ENCODE results near the gene MLH3.

MLH3 gene

DNA sequence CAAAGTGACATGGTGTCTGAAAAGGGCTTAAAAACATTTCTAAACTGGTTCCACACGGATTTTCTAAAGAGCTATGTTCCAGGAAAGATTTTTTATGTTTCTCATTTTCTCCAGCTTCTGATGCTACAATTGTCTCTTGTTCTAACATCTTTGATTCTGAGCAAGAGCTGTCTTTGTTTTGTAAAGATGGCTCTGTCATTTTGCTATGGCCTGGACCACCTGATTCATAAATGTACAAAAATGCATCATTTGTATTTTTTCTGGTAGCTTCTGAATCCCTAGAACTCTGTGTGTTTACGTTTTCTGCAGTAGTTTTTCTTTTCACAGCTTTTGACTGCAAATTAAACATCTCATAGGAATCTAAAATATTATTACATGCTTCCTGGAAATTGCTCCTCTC, 3.2 kb downstream of the MLH3 start:
- TF ChIP-seq, protein P1, sequence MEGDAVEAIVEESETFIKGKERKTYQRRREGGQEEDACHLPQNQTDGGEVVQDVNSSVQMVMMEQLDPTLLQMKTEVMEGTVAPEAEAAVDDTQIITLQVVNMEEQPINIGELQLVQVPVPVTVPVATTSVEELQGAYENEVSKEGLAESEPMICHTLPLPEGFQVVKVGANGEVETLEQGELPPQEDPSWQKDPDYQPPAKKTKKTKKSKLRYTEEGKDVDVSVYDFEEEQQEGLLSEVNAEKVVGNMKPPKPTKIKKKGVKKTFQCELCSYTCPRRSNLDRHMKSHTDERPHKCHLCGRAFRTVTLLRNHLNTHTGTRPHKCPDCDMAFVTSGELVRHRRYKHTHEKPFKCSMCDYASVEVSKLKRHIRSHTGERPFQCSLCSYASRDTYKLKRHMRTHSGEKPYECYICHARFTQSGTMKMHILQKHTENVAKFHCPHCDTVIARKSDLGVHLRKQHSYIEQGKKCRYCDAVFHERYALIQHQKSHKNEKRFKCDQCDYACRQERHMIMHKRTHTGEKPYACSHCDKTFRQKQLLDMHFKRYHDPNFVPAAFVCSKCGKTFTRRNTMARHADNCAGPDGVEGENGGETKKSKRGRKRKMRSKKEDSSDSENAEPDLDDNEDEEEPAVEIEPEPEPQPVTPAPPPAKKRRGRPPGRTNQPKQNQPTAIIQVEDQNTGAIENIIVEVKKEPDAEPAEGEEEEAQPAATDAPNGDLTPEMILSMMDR (IDR thresholded peaks at IDR 0.05; ENCODE audit: insufficient read depth, low read depth, low read length, missing control alignments) = no peak
- DNase-seq (ENCODE audit: low read depth) = no peak
- no peak overlapping the region for H3K4me3 ChIP-seq (ENCODE audit: low read length)

DNA sequence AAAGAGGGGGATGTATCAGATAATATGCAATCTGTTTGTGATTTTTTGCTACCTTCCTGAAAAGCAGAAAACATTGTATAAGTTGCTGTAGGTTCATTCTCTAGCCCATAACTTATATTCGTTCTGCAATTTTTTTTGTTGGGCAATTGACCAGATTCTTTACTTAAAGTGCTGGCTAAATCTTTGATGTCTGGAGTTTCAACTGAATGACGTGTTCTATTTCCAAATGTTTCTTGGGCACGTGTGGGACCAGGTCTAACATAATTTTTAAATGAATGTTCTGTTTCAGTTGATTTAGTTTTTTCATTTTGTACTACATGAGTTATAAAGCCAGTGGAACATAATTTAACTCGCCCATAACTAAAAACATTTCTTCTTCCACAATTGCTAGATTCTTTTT, 3.8 kb downstream of the MLH3 start:
- no peak overlapping the region for H3K4me3 ChIP-seq (ENCODE audit: low read length)
- DNase-seq (ENCODE audit: low read depth) = no peak
- TF ChIP-seq, protein P1 (IDR thresholded peaks at IDR 0.05; ENCODE audit: insufficient read depth, low read depth, low read length, missing control alignments) = no peak

DNA sequence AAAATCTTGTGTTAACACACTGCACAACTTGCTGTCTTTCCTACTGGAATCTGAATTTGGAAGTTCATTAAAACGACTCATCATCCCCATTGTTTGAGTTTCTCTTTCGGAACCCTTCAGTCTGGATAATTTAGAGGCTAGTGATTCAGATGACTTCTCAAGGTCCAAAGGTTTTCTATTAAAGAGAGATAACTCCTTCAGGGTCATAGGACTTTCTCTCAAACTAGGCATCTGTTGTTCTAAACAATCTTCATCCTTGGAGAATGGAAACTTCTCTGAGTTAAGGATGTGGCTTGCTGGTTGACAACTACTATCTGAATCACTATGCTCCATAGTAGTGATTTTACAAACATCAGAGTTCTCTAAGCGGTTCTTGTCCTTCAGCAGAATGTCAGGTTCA, 4.4 kb downstream of the MLH3 start:
- no peak for DNase-seq (ENCODE audit: low read depth)
- H3K4me3 ChIP-seq (ENCODE audit: low read length) = no peak overlapping the region
- TF ChIP-seq, protein P1 (IDR thresholded peaks at IDR 0.05; ENCODE audit: insufficient read depth, low read depth, low read length, missing control alignments) = no peak

DNA sequence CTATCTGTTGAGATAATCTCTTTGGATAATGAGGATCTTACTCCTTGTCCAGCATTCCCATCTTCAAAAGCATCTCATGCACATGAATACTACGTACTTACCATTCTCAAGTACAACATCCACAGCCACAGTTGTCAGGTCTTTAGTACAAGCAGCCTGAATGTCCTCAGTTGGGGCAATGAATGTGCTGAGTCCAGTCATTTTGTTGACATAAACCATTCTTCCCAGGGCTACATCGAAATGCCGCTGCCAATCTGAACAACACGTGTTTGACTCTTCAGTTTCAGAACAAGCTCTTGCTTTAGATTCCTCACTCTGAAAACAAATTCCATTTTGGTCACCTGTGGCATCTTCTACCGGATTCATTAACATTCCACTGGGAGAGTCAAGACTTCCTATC, 5.0 kb downstream of the MLH3 start:
- no peak for DNase-seq (ENCODE audit: low read depth)
- TF ChIP-seq, protein P1 (IDR thresholded peaks at IDR 0.05; ENCODE audit: insufficient read depth, low read depth, low read length, missing control alignments) = no peak
- no peak overlapping the region for H3K4me3 ChIP-seq (ENCODE audit: low read length)

DNA sequence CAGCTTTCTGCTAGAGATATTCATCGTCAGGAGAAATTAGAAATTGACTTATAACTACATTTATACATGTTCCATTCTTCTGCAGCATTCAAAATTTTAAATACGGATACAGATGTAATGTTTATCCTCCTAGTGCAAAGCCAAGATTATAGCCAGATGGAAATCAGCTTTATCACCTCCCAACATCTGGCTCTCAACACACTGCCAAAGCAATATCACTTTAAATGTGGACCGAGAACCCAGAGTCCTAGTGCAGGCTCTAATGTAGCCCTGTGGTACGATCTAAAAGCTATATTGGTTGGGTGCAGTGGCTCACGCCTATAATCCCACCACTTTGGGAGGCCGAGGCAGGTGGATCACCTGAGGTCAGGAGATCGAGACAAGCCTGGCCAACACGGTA, 6.5 kb downstream of the MLH3 start:
- no peak for DNase-seq (ENCODE audit: low read depth)
- H3K4me3 ChIP-seq (ENCODE audit: low read length) = no peak overlapping the region
- TF ChIP-seq, protein P1 (IDR thresholded peaks at IDR 0.05; ENCODE audit: insufficient read depth, low read depth, low read length, missing control alignments) = no peak

DNA sequence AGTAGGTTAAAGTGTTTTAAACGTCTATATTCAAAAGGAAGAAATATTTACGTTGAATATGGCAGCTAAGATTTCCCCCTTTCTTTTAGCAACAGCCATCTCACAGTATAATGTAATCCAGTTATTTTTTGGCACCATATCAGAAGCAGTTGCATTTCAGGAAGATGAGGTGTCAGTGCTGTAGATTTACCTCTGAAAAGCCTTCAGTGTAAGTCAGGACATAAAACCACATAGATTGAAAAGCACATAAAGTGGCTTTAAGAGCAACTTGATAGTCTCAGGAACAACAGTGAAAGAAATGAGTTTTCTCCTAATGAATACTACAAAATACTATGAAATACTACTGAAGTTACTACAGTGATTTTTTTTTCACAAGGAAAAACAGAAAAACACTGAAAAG, 6.9 kb downstream of the MLH3 start:
- TF ChIP-seq, protein P1 (IDR thresholded peaks at IDR 0.05; ENCODE audit: insufficient read depth, low read depth, low read length, missing control alignments) = no peak
- DNase-seq (ENCODE audit: low read depth) = peak; percentile 61
- no peak overlapping the region for H3K4me3 ChIP-seq (ENCODE audit: low read length)

DNA sequence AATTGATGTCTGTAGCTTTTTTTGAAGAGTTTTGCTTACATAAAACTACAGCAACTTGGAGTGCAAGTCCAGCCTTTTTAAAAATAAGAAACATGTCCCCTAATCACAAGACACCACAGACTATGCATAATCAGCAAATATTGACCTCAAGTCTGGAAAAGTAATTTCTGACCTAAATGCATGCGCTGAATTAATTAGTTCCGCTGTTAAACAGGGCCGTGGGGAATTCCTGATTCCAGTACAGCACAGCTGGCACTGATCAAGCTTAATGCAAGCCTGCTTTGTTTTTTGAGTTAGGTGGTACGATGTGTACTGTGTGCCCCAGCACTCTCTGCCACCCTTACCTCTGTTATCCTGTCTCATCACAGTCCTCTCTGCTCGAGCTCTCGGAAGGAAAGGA, 9.2 kb downstream of the MLH3 start:
- DNase-seq (ENCODE audit: low read depth) = no peak
- TF ChIP-seq, protein P1 (IDR thresholded peaks at IDR 0.05; ENCODE audit: insufficient read depth, low read depth, low read length, missing control alignments) = no peak
- H3K4me3 ChIP-seq (ENCODE audit: low read length) = no peak overlapping the region
